GM19193 (cell line): ENCODE results near the gene MAP3K21.

Experiments used
- POLR2A ChIP-seq: IDR thresholded peaks from 4 replicates; pipeline ENCODE4 v1.6.1; 2011; ENCODE audit not compliant: insufficient read depth, insufficient read length; ENCODE audit errors: extremely low read depth

The MAP3K21 gene

DNA sequence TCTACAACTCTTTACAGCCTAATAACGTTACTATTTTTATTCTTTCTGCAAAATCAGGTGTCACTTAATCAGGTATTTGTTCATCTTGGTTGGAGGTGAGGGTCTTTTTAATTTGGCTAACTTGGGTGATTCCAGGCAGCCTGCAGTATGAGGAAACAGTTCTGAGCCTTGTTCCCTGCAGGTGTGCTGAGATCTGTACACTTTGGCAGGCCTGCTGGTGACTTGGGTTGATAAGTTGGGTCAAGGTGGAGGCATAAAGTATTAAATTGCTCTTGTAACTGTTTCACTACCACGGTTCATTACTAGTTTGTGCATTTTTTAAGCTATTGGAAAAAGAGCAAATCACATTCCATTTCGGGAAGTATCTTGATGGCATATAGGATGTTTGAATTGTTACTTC lies 10.0 kb downstream of the MAP3K21 start:
- no peak for TF ChIP-seq POLR2A

DNA sequence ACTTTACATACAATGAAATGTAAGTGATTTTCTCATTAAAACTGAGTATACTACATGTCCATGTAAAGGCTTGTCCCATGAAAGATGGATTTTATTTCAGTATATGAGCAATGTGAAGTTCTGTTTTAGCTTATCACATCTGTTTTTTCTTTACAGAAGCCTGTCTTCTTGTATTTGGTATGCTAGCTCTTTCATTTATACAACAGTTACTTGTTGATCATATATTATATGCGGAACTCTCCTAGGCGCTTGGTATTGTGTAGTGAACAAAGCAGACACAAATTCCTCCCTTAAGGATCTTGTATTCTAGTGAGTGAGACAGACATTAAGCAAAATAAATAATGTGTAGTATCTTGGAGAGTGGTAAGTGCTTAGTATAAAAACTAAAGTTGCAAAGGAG lies 10.6 kb downstream of the MAP3K21 start:
- no peak for TF ChIP-seq POLR2A

DNA sequence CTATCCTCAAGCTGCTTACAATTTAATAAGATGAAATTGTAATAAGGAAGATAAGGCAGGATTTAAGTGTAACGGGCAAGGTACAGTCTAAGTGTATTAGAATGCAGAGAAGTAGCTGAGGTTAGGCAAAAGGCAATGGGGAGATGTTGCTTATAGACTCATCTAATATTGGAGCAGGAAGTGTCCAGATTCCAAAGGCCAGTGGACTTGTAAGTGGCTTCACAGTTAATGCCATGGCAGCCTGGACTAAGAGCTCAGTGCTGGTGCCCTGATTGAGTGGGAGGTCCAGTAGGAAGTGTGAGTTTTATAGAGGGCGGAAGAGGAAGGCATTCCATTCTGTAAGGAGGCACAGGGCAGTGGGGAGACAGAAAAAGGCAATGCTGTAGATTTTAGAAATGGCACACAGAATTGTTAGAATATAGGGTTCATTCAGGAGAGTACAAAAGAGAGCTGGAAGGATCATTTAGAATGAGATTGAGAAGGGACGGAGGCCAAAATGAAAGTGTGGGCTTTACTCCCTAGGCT lies 12.6 kb downstream of the MAP3K21 start:
- no peak for TF ChIP-seq POLR2A

- no peak for TF ChIP-seq POLR2A
Measured at GRCh38 chr1:233340966-233341516, 13.5 kb downstream of the MAP3K21 start.

DNA sequence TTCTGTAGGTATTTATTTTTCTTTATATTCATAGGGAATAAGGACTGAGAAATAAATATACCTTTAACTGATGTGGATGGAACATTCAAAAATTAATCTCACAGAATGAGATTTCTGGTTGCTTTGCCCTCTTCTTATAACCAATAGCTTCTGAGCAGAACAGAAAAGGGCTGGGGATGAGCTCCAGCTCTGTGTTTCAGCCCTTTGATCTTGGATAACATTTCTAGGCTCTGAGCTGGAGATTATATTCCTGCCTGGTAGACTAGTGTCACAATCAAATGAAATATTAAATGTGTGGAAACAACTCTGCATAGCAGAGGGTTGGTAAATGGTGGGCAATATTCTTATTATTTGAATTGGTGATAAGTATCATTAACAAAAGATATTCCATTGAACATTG lies 14.6 kb downstream of the MAP3K21 start:
- TF ChIP-seq POLR2A: no peak

DNA sequence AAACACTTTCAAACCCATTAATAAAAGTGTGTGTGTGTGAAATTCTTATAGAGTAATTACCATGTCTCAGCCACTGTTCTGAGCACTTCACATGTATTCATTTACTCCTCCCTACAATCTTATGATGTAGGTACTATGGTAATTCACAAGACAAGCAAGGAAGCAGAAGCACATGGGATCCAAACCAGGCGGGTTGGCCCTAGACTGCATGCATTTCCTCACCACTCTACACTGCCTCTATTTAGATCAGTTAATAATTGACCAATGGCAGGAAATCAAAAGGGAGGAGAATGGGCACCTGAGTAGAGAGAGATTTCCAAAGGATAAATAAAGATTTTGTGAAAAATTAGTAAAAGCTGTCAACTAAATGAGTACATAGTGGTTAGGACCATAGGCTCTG lies 15.7 kb downstream of the MAP3K21 start:
- TF ChIP-seq POLR2A: no peak

DNA sequence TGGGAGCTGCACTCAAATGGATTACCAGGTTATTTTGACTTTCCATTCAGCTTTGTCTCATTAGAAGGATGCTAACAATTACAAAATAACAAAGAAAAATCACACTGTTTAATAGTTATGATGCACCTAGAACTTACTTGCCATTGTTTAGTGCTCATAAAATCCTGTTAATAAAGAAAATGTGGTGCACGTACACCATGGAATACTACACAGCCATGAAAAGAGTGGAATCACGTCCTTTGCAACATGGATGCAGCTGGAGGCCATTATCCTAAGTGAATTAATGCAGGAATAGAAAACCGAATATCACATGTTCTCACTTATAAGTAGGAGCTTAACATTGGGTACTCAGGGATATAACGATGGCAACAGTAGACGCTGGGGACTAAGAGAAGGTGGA lies 19.8 kb downstream of the MAP3K21 start:
- no peak for TF ChIP-seq POLR2A

DNA sequence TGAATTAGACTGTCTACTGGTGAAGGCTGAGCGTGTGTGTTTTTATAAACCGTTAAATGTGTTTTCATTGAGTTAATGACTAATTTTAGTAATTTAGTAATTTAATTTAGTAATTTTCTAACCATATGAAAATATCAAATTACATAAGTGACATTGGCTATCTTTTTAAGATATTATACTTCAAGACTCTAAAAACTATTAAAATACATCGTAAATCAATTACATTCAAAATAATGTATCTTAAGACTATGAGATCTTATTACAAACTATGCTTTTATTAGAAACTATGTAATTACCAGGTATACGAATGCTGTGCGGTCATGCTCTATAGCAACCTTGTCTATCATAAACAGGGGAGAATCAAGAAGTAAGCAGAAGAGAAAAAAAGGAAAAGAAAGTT lies 21.6 kb downstream of the MAP3K21 start:
- TF ChIP-seq POLR2A: no peak

GRCh38 chr1:233354983-233355382 lies 27.5 kb downstream of the MAP3K21 start:
- no peak for TF ChIP-seq POLR2A

GRCh38 chr1:233355841-233356704 lies 28.5 kb downstream of the MAP3K21 start:
- no peak for TF ChIP-seq POLR2A

- TF ChIP-seq POLR2A: no peak
Measured at GRCh38 chr1:233356705-233356987, 29.1 kb downstream of the MAP3K21 start.

- TF ChIP-seq POLR2A: no peak
Measured at GRCh38 chr1:233357595-233358397, 30.3 kb downstream of the MAP3K21 start.

DNA sequence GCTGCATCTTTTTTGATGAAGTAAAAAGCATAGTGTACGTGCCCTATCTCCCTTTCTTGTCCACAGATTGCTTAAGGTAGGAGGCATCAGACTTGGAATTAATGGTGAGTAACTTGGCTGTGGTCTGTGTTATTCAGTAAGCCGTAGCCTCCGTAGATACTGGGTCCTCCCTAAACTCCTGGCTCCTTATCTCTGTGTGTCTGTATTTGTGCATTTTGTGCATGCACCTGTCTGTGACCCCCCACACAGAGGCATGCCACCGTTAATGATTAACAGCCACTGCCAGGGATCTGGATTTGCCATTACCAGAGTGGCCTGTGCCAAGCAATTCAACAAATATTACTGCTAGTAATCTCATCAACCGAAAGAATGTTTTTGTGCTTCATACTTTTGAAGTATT lies 31.9 kb downstream of the MAP3K21 start:
- TF ChIP-seq POLR2A: no peak

GRCh38 chr1:233359905-233360304 lies 32.4 kb downstream of the MAP3K21 start:
- TF ChIP-seq POLR2A: no peak

GRCh38 chr1:233360525-233361102 lies 33.1 kb downstream of the MAP3K21 start:
- TF ChIP-seq POLR2A: no peak
